Measurements from ENCODE around the gene DHRS4L2. TPM values are rescaled to one million over a fixed set of nuclear protein-coding genes. Genes with fewer than 3 reads are reported as not detected.
A peak's percentile ranks its signal among the peaks of the same experiment; 100 is the strongest.
"Not testable (repeated sequence)": the region's sequence is repeated elsewhere in the genome, so short reads cannot be mapped to it uniquely, and the experiment has no call there.

Gene DHRS4L2
- total RNA-seq, 8 experiments from 2014 or later = 2.2 to 38.3 (median 7.0) TPM

DNA sequence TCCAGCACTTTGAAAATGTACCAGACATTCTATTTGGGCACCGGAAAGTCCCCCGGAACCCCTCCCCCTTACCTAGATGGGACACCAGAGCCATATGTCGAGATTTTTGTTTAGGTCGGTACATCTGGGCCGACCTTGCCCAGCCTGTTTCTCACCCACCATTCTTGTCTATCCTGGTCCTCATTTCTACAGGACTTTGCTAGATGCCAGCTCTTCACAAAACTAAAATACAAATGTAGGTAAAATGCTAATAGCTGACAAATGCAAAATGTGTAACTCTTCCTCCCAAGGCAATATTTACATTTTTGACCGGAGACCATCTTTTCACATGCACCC, 34.5 kb upstream of the DHRS4L2 start:
- Histone ChIP-seq H3K4me3 (peak overlapping the region in 4 of 5 donors; percentile 68 to 85 (median 74)), H3K4me1 (replicated peaks in 1 of 2) (peaks cover 0 to 13% of the 10 kb centered on the region in 2 donors)
- WGBS, 10 experiments = 0 to 33% (median 0%) methylated on average over 1 to 6 of the region's 6 CpGs; no CpG with 5 or more reads in 3 of the 10 experiments
- in situ Hi-C loops (cut with MboI; ENCODE audit: low pct_unique_long_range_greater_than_20kb in 2 of 9, low sequenced_read_pairs in 9 of 9, unreplicated experiment in 9 of 9); H3K27ac ChIP-seq: not testable (repeated sequence)
- peak in 2 of 8 experiments; percentile 1 for ATAC-seq (replicated peaks in 6 of 8)

DNA sequence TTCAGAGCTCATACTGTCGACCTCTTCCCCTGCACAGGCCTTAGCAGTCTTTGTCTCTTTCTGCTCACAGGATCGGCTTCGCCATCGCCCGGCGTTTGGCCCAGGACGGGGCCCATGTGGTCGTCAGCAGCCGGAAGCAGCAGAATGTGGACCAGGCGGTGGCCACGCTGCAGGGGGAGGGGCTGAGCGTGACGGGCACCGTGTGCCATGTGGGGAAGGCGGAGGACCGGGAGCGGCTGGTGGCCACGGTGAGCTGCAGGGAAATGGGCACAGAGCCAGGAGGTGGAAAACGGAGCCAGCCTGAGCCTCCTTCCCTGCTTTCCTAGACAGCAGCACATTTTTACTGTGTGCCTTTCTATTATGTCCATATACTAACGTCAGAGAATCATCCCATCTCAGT, 33.8 kb upstream of the DHRS4L2 start:
- H3K27ac ChIP-seq; H3K4me3 ChIP-seq; in situ Hi-C loops (cut with MboI; ENCODE audit: low pct_unique_long_range_greater_than_20kb in 2 of 9, low sequenced_read_pairs in 9 of 9, unreplicated experiment in 9 of 9): not testable (repeated sequence)
- 87 to 100% methylated on average over 2 to 9 of the region's 20 CpGs; no CpG with 5 or more reads in 8 of the 10 experiments for WGBS, 10 experiments
- ATAC-seq (replicated peaks in 6 of 8) = peak in 1 of 8 experiments; percentile 30
- H3K4me1 ChIP-seq (replicated peaks in 1 of 2) = peaks cover 0 to 13% of the 10 kb centered on the region in 2 donors

- WGBS, 10 experiments = 80 to 100% (median 100%) methylated on average over 1 to 2 of the region's 2 CpGs; no CpG with 5 or more reads in 4 of the 10 experiments
- ATAC-seq (replicated peaks in 6 of 8); H3K27ac ChIP-seq; H3K4me3 ChIP-seq; in situ Hi-C loops (cut with MboI; ENCODE audit: low pct_unique_long_range_greater_than_20kb in 2 of 9, low sequenced_read_pairs in 9 of 9, unreplicated experiment in 9 of 9): not testable (repeated sequence)
- H3K4me1 ChIP-seq (replicated peaks in 1 of 2) = peaks cover 0 to 13% of the 10 kb centered on the region in 2 donors
Observed at GRCh38 chr14:23955811-23956210, 32.9 kb upstream of the DHRS4L2 start.

DNA sequence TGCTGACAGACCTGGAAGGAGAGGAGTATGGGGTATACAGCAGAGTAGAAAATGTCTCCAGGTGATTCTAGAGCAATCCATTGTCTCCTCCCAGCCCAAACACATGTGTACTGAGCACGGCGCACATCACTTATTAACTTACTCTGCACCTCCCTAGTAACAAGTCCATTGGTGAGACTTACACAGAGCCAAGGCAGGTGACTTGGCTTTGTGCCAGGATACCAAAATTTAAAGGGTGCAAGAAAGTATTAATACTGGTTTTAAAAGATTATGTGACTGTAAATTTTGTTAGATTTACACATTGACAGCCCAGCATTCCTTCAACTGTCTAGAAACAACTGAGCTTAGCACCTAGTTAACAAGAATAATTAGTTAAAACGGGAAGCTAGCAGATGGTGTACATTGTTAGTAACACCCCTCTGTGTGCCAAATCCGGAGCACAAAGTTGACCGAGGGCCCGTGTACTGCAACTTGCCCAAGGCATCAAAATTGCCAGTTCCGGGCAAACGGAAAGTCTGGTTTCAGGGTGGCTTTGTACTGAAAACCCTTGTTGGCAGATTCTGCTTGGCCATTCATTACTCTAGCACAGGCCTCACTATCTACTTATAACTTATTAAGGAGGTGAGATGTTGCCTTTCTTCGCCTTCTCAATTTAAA, 30.7 kb upstream of the DHRS4L2 start:
- ATAC-seq (replicated peaks in 6 of 8); H3K4me3 ChIP-seq; H3K27ac ChIP-seq; H3K4me1 ChIP-seq (replicated peaks in 1 of 2); in situ Hi-C loops (cut with MboI; ENCODE audit: low pct_unique_long_range_greater_than_20kb in 2 of 9, low sequenced_read_pairs in 9 of 9, unreplicated experiment in 9 of 9): not testable (repeated sequence)
- 69 to 100% (median 85%) methylated on average over 1 to 7 of the region's 9 CpGs; no CpG with 5 or more reads in 4 of the 10 experiments for WGBS, 10 experiments

DNA sequence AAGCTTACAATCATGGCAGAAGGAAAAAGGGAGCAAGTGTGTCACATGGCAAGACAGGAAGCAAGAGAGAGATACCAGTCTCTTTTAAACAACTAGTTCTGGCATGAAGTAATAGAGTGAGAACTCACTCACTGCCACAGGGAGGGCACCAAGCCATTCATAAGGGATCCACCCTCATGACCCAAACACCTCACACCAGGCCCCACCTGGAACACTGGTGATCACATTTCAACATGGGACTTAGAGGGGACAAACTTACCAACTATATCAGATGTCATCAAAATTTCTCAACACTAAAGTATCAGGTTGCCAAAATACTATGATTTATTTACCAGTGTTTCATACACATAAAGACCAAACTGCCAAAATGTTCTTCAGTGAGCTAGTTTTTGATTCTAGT, 27.8 kb upstream of the DHRS4L2 start:
- H3K27ac ChIP-seq; ATAC-seq (replicated peaks in 6 of 8); H3K4me1 ChIP-seq (replicated peaks in 1 of 2); in situ Hi-C loops (cut with MboI; ENCODE audit: low pct_unique_long_range_greater_than_20kb in 2 of 9, low sequenced_read_pairs in 9 of 9, unreplicated experiment in 9 of 9); H3K4me3 ChIP-seq: not testable (repeated sequence)

DNA sequence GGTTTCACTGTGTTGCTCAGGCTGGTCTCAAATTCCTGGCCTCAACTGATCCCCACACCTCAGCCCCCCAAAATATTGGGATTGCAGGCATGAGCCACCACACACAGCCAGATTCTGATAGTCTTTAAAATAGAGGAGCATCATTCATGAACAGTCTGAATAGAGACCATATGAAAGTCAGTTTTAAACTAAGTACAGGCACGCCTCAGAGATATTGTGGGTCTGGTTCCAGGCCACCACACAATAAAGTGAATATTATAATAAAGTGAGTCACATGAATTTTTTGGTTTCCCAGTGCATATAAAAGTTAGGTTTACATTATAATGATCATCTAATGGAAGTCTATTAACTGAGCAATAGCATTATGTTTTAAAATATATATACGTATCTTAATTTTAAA, 27.0 kb upstream of the DHRS4L2 start:
- no CpG with 5 or more reads among the region's 2 CpGs for WGBS, 10 experiments
- H3K4me3 ChIP-seq; in situ Hi-C loops (cut with MboI; ENCODE audit: low pct_unique_long_range_greater_than_20kb in 2 of 9, low sequenced_read_pairs in 9 of 9, unreplicated experiment in 9 of 9); H3K4me1 ChIP-seq (replicated peaks in 1 of 2); H3K27ac ChIP-seq: not testable (repeated sequence)
- ATAC-seq (replicated peaks in 6 of 8) = peak in 3 of 8 experiments; percentile 27 to 83 (median 79)

GRCh38 chr14:23969130-23969480, 19.6 kb upstream of the DHRS4L2 start:
- ATAC-seq (replicated peaks in 6 of 8) = peak in 6 of 8 experiments; percentile 23 to 71 (median 47)

DNA sequence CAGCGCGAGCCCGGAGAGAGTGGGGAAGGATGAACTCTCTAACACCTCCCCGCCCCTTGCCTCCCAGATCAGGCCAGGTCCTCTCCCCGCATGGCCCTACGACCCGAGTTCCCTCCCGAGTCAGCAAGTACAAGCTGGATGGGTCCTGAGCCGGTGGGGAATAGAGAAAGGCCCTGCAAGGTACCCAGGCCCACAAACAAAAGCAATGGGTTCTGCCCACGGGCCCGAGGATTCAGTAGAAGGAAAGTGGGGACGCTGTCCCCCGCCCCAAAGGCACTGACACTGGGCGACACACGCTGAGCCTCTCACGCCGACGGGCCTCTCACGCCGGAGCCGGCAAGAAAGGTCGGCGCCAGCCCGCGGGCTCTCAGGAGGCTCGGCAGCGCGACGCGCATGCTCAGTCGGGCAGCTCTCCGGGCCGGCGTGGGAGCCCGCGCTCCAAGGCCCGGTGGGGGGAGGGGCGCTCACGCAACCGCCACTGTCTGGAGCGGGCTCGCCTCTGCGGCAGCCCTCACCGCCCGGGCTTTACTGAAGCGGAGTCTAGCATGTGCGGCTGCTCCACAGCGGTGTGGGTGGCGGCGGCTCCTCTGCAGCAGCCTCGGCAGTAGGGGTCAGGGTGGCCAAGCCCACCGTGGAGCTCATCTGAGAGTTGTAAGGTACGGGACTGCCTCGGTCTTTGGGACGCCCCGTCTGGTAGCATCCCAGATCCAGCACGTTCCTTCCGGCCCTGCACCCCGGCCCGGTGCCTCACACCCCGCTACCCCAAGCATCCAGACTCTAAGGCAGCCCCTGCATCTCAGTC, 19.0 kb upstream of the DHRS4L2 start:
- WGBS, 10 experiments = no CpG with 5 or more reads among the region's 61 CpGs
- H3K4me1 ChIP-seq (replicated peaks in 1 of 2); in situ Hi-C loops (cut with MboI; ENCODE audit: low pct_unique_long_range_greater_than_20kb in 2 of 9, low sequenced_read_pairs in 9 of 9, unreplicated experiment in 9 of 9); H3K4me3 ChIP-seq; H3K27ac ChIP-seq: not testable (repeated sequence)
- ATAC-seq (replicated peaks in 6 of 8) = peak; percentile 84 to 98 (median 90)

More at GRCh38 chr14:23969130-23969480, 19.6 kb upstream of the DHRS4L2 start:
- in situ Hi-C loops (cut with MboI; ENCODE audit: low pct_unique_long_range_greater_than_20kb in 2 of 9, low sequenced_read_pairs in 9 of 9, unreplicated experiment in 9 of 9); H3K27ac ChIP-seq; H3K4me3 ChIP-seq; H3K4me1 ChIP-seq (replicated peaks in 1 of 2): not testable (repeated sequence)
- WGBS, 10 experiments = no CpG with 5 or more reads among the region's 9 CpGs

DNA sequence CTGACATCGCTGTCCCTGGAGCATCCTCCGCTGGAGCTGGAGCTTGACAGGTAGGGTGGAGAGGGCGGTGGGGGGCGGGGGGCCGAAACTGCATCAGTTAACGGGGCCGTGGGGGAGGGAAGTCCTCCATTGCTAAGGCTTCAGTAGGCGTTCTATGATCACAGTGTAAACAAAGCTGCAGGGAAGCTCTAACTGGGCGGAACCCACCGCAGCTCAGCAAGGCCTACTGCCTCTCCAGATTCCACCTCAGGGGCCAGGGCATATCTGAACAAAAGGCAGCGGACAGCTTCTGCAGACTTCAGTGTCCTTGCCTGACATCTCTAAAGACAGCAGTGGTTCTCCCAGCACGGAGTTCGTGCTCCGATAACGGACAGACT, 18.5 kb upstream of the DHRS4L2 start:
- H3K4me1 ChIP-seq (replicated peaks in 1 of 2); H3K4me3 ChIP-seq; H3K27ac ChIP-seq; in situ Hi-C loops (cut with MboI; ENCODE audit: low pct_unique_long_range_greater_than_20kb in 2 of 9, low sequenced_read_pairs in 9 of 9, unreplicated experiment in 9 of 9): not testable (repeated sequence)
- no CpG with 5 or more reads among the region's 15 CpGs for WGBS, 10 experiments
- ATAC-seq (replicated peaks in 6 of 8) = peak in 3 of 8 experiments; percentile 4 to 27 (median 4)

DNA sequence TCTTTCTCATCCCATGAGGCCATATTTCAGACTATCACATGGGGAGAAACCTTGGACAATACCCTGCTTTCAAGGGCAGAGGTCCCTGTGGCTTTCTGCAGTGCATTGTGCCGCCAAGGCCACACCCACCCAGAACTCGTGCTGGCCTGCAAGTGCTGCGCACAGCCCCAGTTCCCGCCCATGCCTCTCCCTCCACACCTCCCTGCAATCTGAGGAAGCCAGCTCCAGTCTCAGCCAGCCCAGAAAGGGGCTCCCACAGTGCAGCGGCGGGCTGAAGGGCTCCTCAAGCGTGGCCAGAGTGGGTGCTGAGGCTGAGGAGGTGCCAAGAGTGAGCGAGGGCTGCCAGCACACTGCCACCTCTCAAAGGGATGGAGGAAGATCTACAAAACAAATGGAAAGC, 15.6 kb upstream of the DHRS4L2 start:
- H3K4me1 ChIP-seq (replicated peaks in 1 of 2); H3K4me3 ChIP-seq; in situ Hi-C loops (cut with MboI; ENCODE audit: low pct_unique_long_range_greater_than_20kb in 2 of 9, low sequenced_read_pairs in 9 of 9, unreplicated experiment in 9 of 9); H3K27ac ChIP-seq: not testable (repeated sequence)
- ATAC-seq (replicated peaks in 6 of 8) = peak in 3 of 8 experiments; percentile 50 to 57 (median 53)
- WGBS, 10 experiments = 67 to 94% (median 82%) methylated on average over 3 to 7 of the region's 8 CpGs; no CpG with 5 or more reads in 7 of the 10 experiments

GRCh38 chr14:23974041-23974440, 14.7 kb upstream of the DHRS4L2 start:
- ATAC-seq (replicated peaks in 6 of 8); H3K4me1 ChIP-seq (replicated peaks in 1 of 2); in situ Hi-C loops (cut with MboI; ENCODE audit: low pct_unique_long_range_greater_than_20kb in 2 of 9, low sequenced_read_pairs in 9 of 9, unreplicated experiment in 9 of 9); H3K27ac ChIP-seq; H3K4me3 ChIP-seq: not testable (repeated sequence)

- H3K27ac ChIP-seq; H3K4me3 ChIP-seq; in situ Hi-C loops (cut with MboI; ENCODE audit: low pct_unique_long_range_greater_than_20kb in 2 of 9, low sequenced_read_pairs in 9 of 9, unreplicated experiment in 9 of 9); H3K4me1 ChIP-seq (replicated peaks in 1 of 2): not testable (repeated sequence)
- 0 to 67% (median 46%) methylated on average over 1 to 2 of the region's 2 CpGs; no CpG with 5 or more reads in 4 of the 10 experiments for WGBS, 10 experiments
- peak in 3 of 8 experiments; percentile 95 to 99 (median 99) for ATAC-seq (replicated peaks in 6 of 8)
Observed at GRCh38 chr14:23977208-23977607, 11.5 kb upstream of the DHRS4L2 start.

DNA sequence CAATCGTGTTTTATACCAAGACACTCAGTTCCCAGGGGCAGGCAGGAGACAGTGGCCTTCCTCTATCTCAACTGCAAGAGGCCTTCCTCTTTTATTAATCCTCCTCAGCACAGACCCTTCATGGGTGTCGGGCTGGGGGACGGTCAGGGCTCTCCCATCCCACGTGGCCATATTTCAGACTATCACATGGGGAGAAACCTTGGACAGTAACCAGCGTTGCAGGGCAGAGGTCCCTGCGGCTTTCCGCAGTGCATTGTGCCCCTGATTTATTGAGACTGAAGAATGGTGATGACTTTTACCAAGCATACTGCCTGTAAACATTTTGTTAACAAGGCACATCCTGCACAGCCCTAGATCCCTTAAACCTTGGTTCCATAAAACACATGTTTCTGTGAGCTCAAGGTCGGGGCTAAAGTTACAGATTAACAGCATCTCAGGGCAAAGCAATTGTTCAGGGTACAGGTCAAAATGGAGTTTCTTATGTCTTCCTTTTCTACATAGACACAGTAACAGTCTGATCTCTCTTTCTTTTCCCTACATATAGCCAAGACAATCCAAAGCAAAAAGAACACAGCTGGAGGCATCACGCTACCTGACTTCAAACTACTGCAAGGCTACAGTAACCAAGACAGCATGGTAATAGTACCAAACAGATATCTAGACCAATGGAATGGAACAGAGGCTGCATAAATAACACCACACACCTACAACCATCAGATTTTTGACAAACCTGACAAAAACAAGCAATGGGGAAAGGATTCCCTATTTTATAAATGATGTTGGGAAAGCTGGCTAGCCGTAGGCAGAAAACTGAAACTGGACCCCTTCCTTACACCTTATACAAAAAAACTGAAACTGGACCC, 6.5 kb upstream of the DHRS4L2 start:
- not testable (repeated sequence) for H3K4me3 ChIP-seq; H3K4me1 ChIP-seq (replicated peaks in 1 of 2); ATAC-seq (replicated peaks in 6 of 8); H3K27ac ChIP-seq
- 88 to 100% methylated on average over 1 to 3 of the region's 10 CpGs; no CpG with 5 or more reads in 8 of the 10 experiments for WGBS, 10 experiments
- in situ Hi-C loops (cut with MboI; ENCODE audit: low pct_unique_long_range_greater_than_20kb in 2 of 9, low sequenced_read_pairs in 9 of 9, unreplicated experiment in 9 of 9) = loop anchor here in 1 of 9 experiments (10.0 kb wide), 1 partner anchor 53 kb away; no protein-coding TSS in a partner anchor
